Natural killer cell treated with Interleukin-12 subunit alpha and Interleukin-12 subunit beta and Interleukin-15 and Interleukin-18, amount 100 ng/mL, for 72 hours (primary cell): ENCODE measurements around the gene GP2. TPM values are rescaled to one million over a fixed set of nuclear protein-coding genes. Genes with fewer than 3 reads are reported as not detected.

Experiments used
- ATAC-seq, 2 donors: fragments of 150-1000 bp; cut with Tn5 transposase in 1 of 2; sonication (Bioruptor Pico), chemical (Tn5 transposase) in 1 of 2; 2 replicates each; pipeline ENCODE4 v1.10.0; 2021
- DNase-seq: peaks from one replicate; pipeline ENCODE4 v3.0.0; 2022; ENCODE audit warnings: low spot score
- H3K27ac Mint-ChIP-seq, 2 donors: 1 replicate in 1 of 2; 2 replicates in 1 of 2; pipeline ENCODE4 v1.8.0; 2022; ENCODE audit warnings: mixed read lengths in 2 of 2, mild to moderate bottlenecking in 1 of 2, moderate library complexity in 1 of 2
- H3K27me3 Mint-ChIP-seq, 2 donors: 1 replicate in 1 of 2; 2 replicates in 1 of 2; pipeline ENCODE4 v1.8.0; 2022; ENCODE audit warnings: mixed read lengths in 2 of 2
- H3K36me3 Mint-ChIP-seq: one replicate; pipeline ENCODE4 v1.8.0; 2022; ENCODE audit warnings: mixed read lengths
- H3K4me1 Mint-ChIP-seq, 2 donors: 1 replicate in 1 of 2; 2 replicates in 1 of 2; pipeline ENCODE4 v1.8.0; 2022; ENCODE audit warnings: low read depth in 2 of 2, mixed read lengths in 2 of 2, mild to moderate bottlenecking in 1 of 2
- H3K4me3 Mint-ChIP-seq: one replicate; pipeline ENCODE4 v1.8.0; 2022; ENCODE audit warnings: mixed read lengths
- H3K9me3 Mint-ChIP-seq: 2 replicates; pipeline ENCODE4 v1.8.0; 2022; ENCODE audit warnings: mixed read lengths
- total RNA-seq, 2 donors: library from RNA; stranded (reverse); gene quantifications; one replicate each; pipeline ENCODE4 v1.2.3, GENCODE V29; 2022

The GP2 gene
- total RNA-seq, 2 donors from 2014 or later, result not detected

- no peak for DNase-seq
- H3K4me1 Mint-ChIP-seq, result peaks cover 0 to 6% of the 10 kb centered on the region in 2 donors
- H3K4me3 Mint-ChIP-seq, result no peak overlapping the region
- no peak for ATAC-seq
- no peaks in the 10 kb centered on the region for H3K9me3 Mint-ChIP-seq
- no peak overlapping the region for H3K27ac Mint-ChIP-seq
- H3K27me3 Mint-ChIP-seq, result peaks cover 4 to 8% of the 10 kb centered on the region in 2 donors
- no peaks in the 10 kb centered on the region for H3K36me3 Mint-ChIP-seq
Observed at GRCh38 chr16:20265019-20265418, 62.3 kb downstream of the GP2 start.

GRCh38 chr16:20263138-20263855 is 64.0 kb downstream of the GP2 start:
- no peak for DNase-seq
- no peak overlapping the region for H3K4me3 Mint-ChIP-seq
- H3K36me3 Mint-ChIP-seq, result no peaks in the 10 kb centered on the region
- no peak overlapping the region for H3K27ac Mint-ChIP-seq
- H3K27me3 Mint-ChIP-seq, result peaks cover 4 to 8% of the 10 kb centered on the region in 2 donors
- ATAC-seq, result no peak
- peaks cover 0 to 6% of the 10 kb centered on the region in 2 donors for H3K4me1 Mint-ChIP-seq
- no peaks in the 10 kb centered on the region for H3K9me3 Mint-ChIP-seq

- no peaks in the 10 kb centered on the region for H3K36me3 Mint-ChIP-seq
- H3K27me3 Mint-ChIP-seq, result peaks cover 4 to 8% of the 10 kb centered on the region in 2 donors
- H3K27ac Mint-ChIP-seq, result no peak overlapping the region
- no peaks in the 10 kb centered on the region for H3K9me3 Mint-ChIP-seq
- DNase-seq (no peak), ATAC-seq (no peak)
- H3K4me3 Mint-ChIP-seq, result no peak overlapping the region
- peaks cover 0 to 6% of the 10 kb centered on the region in 2 donors for H3K4me1 Mint-ChIP-seq
Observed at GRCh38 chr16:20262248-20262647, 65.1 kb downstream of the GP2 start.

- Mint-ChIP-seq H3K4me1 (peaks cover 0 to 6% of the 10 kb centered on the region in 2 donors), H3K27me3 (peaks cover 4 to 12% of the 10 kb centered on the region in 2 donors), H3K9me3 (no peaks in the 10 kb centered on the region), H3K36me3 (no peaks in the 10 kb centered on the region), H3K4me3 (no peak overlapping the region), H3K27ac (no peak overlapping the region)
- DNase-seq (no peak), ATAC-seq (peak; percentile 20 to 40)
Observed at GRCh38 chr16:20260215-20261009, 66.9 kb downstream of the GP2 start.

Other genes with a start within 250 kb of the GP2 start
- not detected for gene UMOD, start 25.2 kb upstream of the GP2 start, total RNA-seq
- gene PDILT, start 77.2 kb upstream of the GP2 start, total RNA-seq, result not detected
- not detected for gene ACSM5, start 82.0 kb upstream of the GP2 start, total RNA-seq
- gene ACSM2A, start 124.0 kb upstream of the GP2 start, total RNA-seq, result not detected
- gene ACSM2B, start 248.9 kb upstream of the GP2 start, total RNA-seq, result not detected